ENCODE data around the gene ARHGEF7.

ARHGEF7 gene

GRCh38 chr13:111261326-111261725, 146.2 kb downstream of the ARHGEF7 start:
- Histone ChIP-seq H3K4me3 (replicated peaks; ENCODE audit: low read depth, low read length) (no peak overlapping the region), H3K36me3 (ENCODE audit: control insufficient read depth, insufficient read depth, low read length) (peaks cover 30% of the 10 kb centered on the region), H3K27me3 (replicated peaks; ENCODE audit: control insufficient read depth, insufficient read depth, low read length) (no peaks in the 10 kb centered on the region)
- DNase-seq (ENCODE audit: extremely low read depth, insufficient read length): no peak
- TF ChIP-seq, protein P1, sequence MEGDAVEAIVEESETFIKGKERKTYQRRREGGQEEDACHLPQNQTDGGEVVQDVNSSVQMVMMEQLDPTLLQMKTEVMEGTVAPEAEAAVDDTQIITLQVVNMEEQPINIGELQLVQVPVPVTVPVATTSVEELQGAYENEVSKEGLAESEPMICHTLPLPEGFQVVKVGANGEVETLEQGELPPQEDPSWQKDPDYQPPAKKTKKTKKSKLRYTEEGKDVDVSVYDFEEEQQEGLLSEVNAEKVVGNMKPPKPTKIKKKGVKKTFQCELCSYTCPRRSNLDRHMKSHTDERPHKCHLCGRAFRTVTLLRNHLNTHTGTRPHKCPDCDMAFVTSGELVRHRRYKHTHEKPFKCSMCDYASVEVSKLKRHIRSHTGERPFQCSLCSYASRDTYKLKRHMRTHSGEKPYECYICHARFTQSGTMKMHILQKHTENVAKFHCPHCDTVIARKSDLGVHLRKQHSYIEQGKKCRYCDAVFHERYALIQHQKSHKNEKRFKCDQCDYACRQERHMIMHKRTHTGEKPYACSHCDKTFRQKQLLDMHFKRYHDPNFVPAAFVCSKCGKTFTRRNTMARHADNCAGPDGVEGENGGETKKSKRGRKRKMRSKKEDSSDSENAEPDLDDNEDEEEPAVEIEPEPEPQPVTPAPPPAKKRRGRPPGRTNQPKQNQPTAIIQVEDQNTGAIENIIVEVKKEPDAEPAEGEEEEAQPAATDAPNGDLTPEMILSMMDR (IDR thresholded peaks at IDR 0.05; ENCODE audit: insufficient read depth, low read length, poor library complexity, severe bottlenecking): no peak

GRCh38 chr13:111262281-111262680, 147.2 kb downstream of the ARHGEF7 start:
- DNase-seq (ENCODE audit: extremely low read depth, insufficient read length): no peak
- Histone ChIP-seq H3K4me3 (replicated peaks; ENCODE audit: low read depth, low read length) (no peak overlapping the region), H3K36me3 (ENCODE audit: control insufficient read depth, insufficient read depth, low read length) (peaks cover 34% of the 10 kb centered on the region), H3K27me3 (replicated peaks; ENCODE audit: control insufficient read depth, insufficient read depth, low read length) (no peaks in the 10 kb centered on the region)
- TF ChIP-seq, protein P1 (IDR thresholded peaks at IDR 0.05; ENCODE audit: insufficient read depth, low read length, poor library complexity, severe bottlenecking): no peak

DNA sequence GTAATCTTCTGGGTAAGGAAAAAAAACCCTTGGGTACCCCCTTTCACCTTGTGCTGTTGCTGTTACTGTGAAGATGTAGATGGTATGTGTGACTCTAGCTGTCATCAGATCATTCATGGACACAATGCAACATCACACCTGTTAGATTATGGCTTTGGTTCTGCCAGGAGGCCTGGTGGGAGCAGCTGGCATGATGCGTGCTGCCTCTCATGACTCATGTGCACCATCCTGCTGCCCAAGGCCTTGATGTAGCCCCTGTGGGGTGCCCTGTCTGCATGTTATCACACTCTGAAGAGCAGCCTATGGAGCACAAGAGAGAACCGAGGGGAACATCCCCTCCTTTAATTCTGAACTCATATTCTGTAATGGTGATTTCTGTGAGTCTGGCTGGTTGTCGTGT, 147.6 kb downstream of the ARHGEF7 start:
- Histone ChIP-seq H3K27me3 (replicated peaks; ENCODE audit: control insufficient read depth, insufficient read depth, low read length) (no peaks in the 10 kb centered on the region), H3K4me3 (replicated peaks; ENCODE audit: low read depth, low read length) (no peak overlapping the region), H3K36me3 (ENCODE audit: control insufficient read depth, insufficient read depth, low read length) (peaks cover 30% of the 10 kb centered on the region)
- TF ChIP-seq, protein P1 (IDR thresholded peaks at IDR 0.05; ENCODE audit: insufficient read depth, low read length, poor library complexity, severe bottlenecking): no peak
- no peak for DNase-seq (ENCODE audit: extremely low read depth, insufficient read length)

GRCh38 chr13:111263566-111263965, 148.5 kb downstream of the ARHGEF7 start:
- Histone ChIP-seq H3K27me3 (replicated peaks; ENCODE audit: control insufficient read depth, insufficient read depth, low read length) (no peaks in the 10 kb centered on the region), H3K36me3 (ENCODE audit: control insufficient read depth, insufficient read depth, low read length) (peaks cover 27% of the 10 kb centered on the region), H3K4me3 (replicated peaks; ENCODE audit: low read depth, low read length) (no peak overlapping the region)
- TF ChIP-seq, protein P1 (IDR thresholded peaks at IDR 0.05; ENCODE audit: insufficient read depth, low read length, poor library complexity, severe bottlenecking): no peak
- no peak for DNase-seq (ENCODE audit: extremely low read depth, insufficient read length)

GRCh38 chr13:111265006-111265700, 150.0 kb downstream of the ARHGEF7 start:
- DNase-seq (ENCODE audit: extremely low read depth, insufficient read length): no peak

More at GRCh38 chr13:111265006-111265700, 150.0 kb downstream of the ARHGEF7 start:
- Histone ChIP-seq H3K4me3 (replicated peaks; ENCODE audit: low read depth, low read length) (no peak overlapping the region), H3K27me3 (replicated peaks; ENCODE audit: control insufficient read depth, insufficient read depth, low read length) (no peaks in the 10 kb centered on the region), H3K36me3 (ENCODE audit: control insufficient read depth, insufficient read depth, low read length) (peaks cover 25% of the 10 kb centered on the region)
- TF ChIP-seq, protein P1 (IDR thresholded peaks at IDR 0.05; ENCODE audit: insufficient read depth, low read length, poor library complexity, severe bottlenecking): no peak

All from GM06990 (cell line).